Right lobe of liver (tissue), 6 donors: Measurements from ENCODE around the gene OTP. TPM values are rescaled to one million over a fixed set of nuclear protein-coding genes. Genes with fewer than 3 reads are reported as not detected.
"Not testable (repeated sequence)": the region's sequence is repeated elsewhere in the genome, so short reads cannot be mapped to it uniquely, and the experiment has no call there.

Experiments
- ATAC-seq, 4 donors: fragments of 200-7000 bp; cut with Tn5 transposase; one replicate each; pipeline ENCODE4 v1.9.1; 2020; ENCODE audit warnings: mild to moderate bottlenecking in 4 of 4, moderate library complexity in 4 of 4
- DNase-seq, 3 donors: peaks; one replicate each; pipeline ENCODE4 v3.0.0-alpha.2; 2020
- H3K27ac ChIP-seq, 3 donors: fragments of 200-600 bp; one replicate each; pipeline ENCODE4 v1.8.0; 2022
- H3K27me3 ChIP-seq, 2 donors: fragments of 200-600 bp; one replicate each; pipeline ENCODE4 v1.8.0; 2022
- H3K36me3 ChIP-seq, 4 donors: fragments of 200-600 bp; sonication (generic) in 1 of 4; one replicate each; pipeline versions ENCODE4 v1.5.1 to v1.8.0; 2017 to 2022; ENCODE audit warnings: control low read depth in 1 of 4
- H3K4me1 ChIP-seq, 4 donors: fragments of 200-600 bp; sonication (generic) in 1 of 4; one replicate each; pipeline versions ENCODE4 v1.5.1 to v1.8.0; 2017 to 2022; ENCODE audit warnings: control low read depth in 1 of 4
- H3K4me3 ChIP-seq, 3 donors: fragments of 200-600 bp; one replicate each; pipeline ENCODE4 v1.8.0; 2022
- H3K9me3 ChIP-seq, 4 donors: fragments of 200-600 bp; sonication (generic) in 1 of 4; one replicate each; pipeline versions ENCODE4 v1.5.1 to v1.8.0; 2017 to 2022; ENCODE audit warnings: control low read depth in 1 of 4
- CTCF ChIP-seq, 4 donors: fragments of 200-600 bp in 3 of 4; fragments of 450-650 bp in 1 of 4; IDR thresholded peaks; one replicate each; pipeline versions ENCODE4 v1.5.1 to v1.8.0; 2016 to 2022; ENCODE audit warnings: antibody characterized with exemption in 4 of 4, mild to moderate bottlenecking in 2 of 4
- POLR2A ChIP-seq: fragments of 450-650 bp; IDR thresholded peaks from one replicate; pipeline ENCODE4 v1.6.1; 2017; ENCODE audit warnings: antibody characterized with exemption, mild to moderate bottlenecking
- WGBS: methylation state at CpG from one replicate; pipeline ENCODE4 v1.1.6; 2018; ENCODE audit warnings: low coverage, low lambda C conversion rate; ENCODE audit not compliant: insufficient coverage; ENCODE audit errors: missing lambda C conversion rate; 5-methylcytosine and 5-hydroxymethylcytosine counted together
- intact Hi-C, 2 donors: fragments of 100-400 bp; cut with DNase I; formaldehyde crosslinking; loops; one replicate each; pipeline versions ENCODE4 v1.11.2 to v1.14.1; 2022
- total RNA-seq, 6 experiments: library from RNA; depleted of rRNA in 2 of 6; stranded (reverse); fragments of >200 nt in 2 of 6; fragmentation: NEBNext Ultra II Directional in 3 of 6; extraction: Animal tissue kit (Norgen Biotek cat#: 25700) in 3 of 6; gene quantifications; one replicate each; pipeline versions ENCODE4 v1.1.0 to v1.2.4, GENCODE V29; 2016 to 2023
- donor health status: DM: no; HTN: yes; CAD: no.
- donor health status: DM: no; HTN: no; CAD: no.
- donor health status: DM: no; HTN: no; CAD: no.
- donor health status: DM: no; HTN: yes; CAD: no.
- donor health status: DM: no; HTN: yes; CAD: no.

Gene OTP
- total RNA-seq, 6 experiments from 2014 or later = not detected

DNA sequence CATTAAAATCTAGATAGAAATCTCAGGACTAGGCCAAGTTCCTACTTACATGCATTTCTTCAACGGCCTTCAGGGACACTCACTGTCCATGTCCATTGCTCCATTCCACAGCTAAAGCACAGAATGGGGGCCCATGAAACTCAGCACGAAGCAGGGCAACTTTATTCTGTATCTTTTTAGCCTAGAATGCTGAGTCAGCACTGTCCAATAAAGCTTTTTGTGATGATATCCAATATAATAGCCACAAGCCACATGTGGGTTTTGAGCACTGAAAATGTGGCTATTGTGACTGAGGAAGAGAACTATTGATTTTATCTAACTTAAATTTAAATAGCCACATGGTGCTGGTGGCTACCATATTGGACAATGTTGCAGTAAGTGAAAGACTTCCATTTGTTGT, 21.6 kb downstream of the OTP start:
- Histone ChIP-seq H3K4me1 (no peaks in the 10 kb centered on the region), H3K27me3 (no peaks in the 10 kb centered on the region), H3K36me3 (no peaks in the 10 kb centered on the region), H3K4me3 (no peak overlapping the region), H3K9me3 (no peaks in the 10 kb centered on the region), H3K27ac (no peak overlapping the region)
- 62% methylated on average over 2 of the region's 2 CpGs for WGBS
- TF ChIP-seq CTCF (IDR thresholded peaks at IDR 0.05) = no peak
- no peak for TF ChIP-seq POLR2A
- intact Hi-C loops = no loop called here
- ATAC-seq (no peak), DNase-seq (no peak)

- intact Hi-C loops, H3K36me3 ChIP-seq, DNase-seq, ATAC-seq, H3K9me3 ChIP-seq, H3K4me1 ChIP-seq, H3K27me3 ChIP-seq, H3K4me3 ChIP-seq, H3K27ac ChIP-seq: not testable (repeated sequence)
- 48% methylated on average over 2 of the region's 15 CpGs for WGBS
These were observed 29.6 kb downstream of the OTP start for GRCh38 chr5:77608927-77609326.

DNA sequence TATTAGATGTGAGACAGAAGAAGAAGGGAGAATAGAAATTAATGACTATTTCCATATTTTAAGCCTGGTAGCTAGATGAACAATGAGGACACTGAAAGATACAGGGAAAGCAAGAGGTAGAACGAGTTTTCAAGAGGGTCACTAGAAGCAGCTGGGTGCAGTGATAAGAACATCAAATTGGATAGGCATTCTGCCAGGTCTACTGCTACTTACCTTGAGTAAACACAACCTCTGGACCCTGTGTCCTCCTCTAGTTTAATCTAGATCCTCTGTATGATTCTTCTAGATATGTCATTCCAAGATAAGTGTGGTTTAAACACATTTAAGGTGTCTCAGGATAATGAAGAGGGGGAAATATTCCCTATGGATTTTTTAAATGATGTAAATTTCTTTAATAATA, 31.2 kb downstream of the OTP start:
- H3K27ac ChIP-seq = no peak overlapping the region
- TF ChIP-seq POLR2A (no peak), CTCF (IDR thresholded peaks at IDR 0.05) (no peak)
- no peaks in the 10 kb centered on the region for H3K4me1 ChIP-seq
- no peaks in the 10 kb centered on the region for H3K9me3 ChIP-seq
- no peaks in the 10 kb centered on the region for H3K36me3 ChIP-seq
- DNase-seq = no peak
- intact Hi-C loops = no loop called here
- no peak for ATAC-seq
- whole genome bisulfite sequencing = 17% methylated on average over 1 of the region's 1 CpG
- H3K4me3 ChIP-seq = no peak overlapping the region
- no peaks in the 10 kb centered on the region for H3K27me3 ChIP-seq

- DNase-seq = no peak
- TF ChIP-seq CTCF (IDR thresholded peaks at IDR 0.05) (no peak), POLR2A (no peak)
- H3K27me3 ChIP-seq = no peaks in the 10 kb centered on the region
- H3K9me3 ChIP-seq = no peaks in the 10 kb centered on the region
- no peaks in the 10 kb centered on the region for H3K36me3 ChIP-seq
- H3K4me3 ChIP-seq = no peak overlapping the region
- H3K27ac ChIP-seq = no peak overlapping the region
- intact Hi-C loops = no loop called here
- no peaks in the 10 kb centered on the region for H3K4me1 ChIP-seq
- ATAC-seq = no peak
These were observed 32.2 kb downstream of the OTP start for GRCh38 chr5:77606279-77606678.

DNA sequence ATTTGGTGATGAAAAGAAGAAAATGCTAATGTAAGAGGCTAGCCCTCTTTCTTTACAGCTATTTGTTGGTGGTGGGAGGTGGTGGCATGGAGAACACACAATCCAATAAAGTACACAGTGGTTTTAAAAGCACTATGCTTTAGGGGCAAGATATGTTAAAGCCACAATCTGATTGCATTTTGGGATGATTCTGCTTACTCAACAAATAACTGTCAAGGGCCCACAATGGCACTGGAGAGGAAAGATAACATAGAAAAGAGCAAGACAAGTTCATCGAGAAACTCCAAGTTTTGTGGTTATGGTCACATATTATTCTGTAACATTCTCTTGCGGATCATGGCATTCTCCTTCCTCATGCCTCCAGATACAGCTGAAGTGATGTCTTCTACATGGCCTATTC, 38.8 kb downstream of the OTP start:
- no peak for DNase-seq
- no peak for TF ChIP-seq POLR2A
- TF ChIP-seq CTCF (IDR thresholded peaks at IDR 0.05) = no peak
- H3K4me3 ChIP-seq = no peak overlapping the region
- no peak for ATAC-seq
- intact Hi-C loops = no loop called here
- 96% methylated on average over 2 of the region's 2 CpGs for WGBS
- no peaks in the 10 kb centered on the region for H3K4me1 ChIP-seq
- H3K9me3 ChIP-seq = no peaks in the 10 kb centered on the region
- no peak overlapping the region for H3K27ac ChIP-seq
- no peaks in the 10 kb centered on the region for H3K27me3 ChIP-seq
- no peaks in the 10 kb centered on the region for H3K36me3 ChIP-seq
